Right atrium auricular region (tissue), 2 donors: Measurements from ENCODE around the gene QPRT. TPM values are rescaled to one million over a fixed set of nuclear protein-coding genes. Genes with fewer than 3 reads are reported as not detected.
"Not testable (repeated sequence)": the region's sequence is repeated elsewhere in the genome, so short reads cannot be mapped to it uniquely, and the experiment has no call there.

Experiments used
- DNase-seq: peaks from one replicate; pipeline ENCODE4 v3.0.0-alpha.2; 2019; ENCODE audit warnings: low spot score
- H3K27ac ChIP-seq, 2 donors: fragments of 200-600 bp; sonication (generic); 1 replicate in 1 of 2; 2 replicates in 1 of 2; pipeline ENCODE4 v1.5.1; 2016 to 2019
- H3K27me3 ChIP-seq, 2 donors: fragments of 200-600 bp; sonication (generic); one replicate each; pipeline versions ENCODE4 v1.5.1 to v1.6.0; 2017 to 2019
- H3K36me3 ChIP-seq: fragments of 200-600 bp; sonication (generic); one replicate; pipeline ENCODE4 v1.5.1; 2016
- H3K4me1 ChIP-seq, 2 donors: fragments of 200-600 bp; sonication (generic); one replicate each; pipeline versions ENCODE4 v1.5.1 to v1.6.0; 2017 to 2019
- H3K4me3 ChIP-seq, 2 donors: fragments of 200-600 bp; sonication (generic); 1 replicate in 1 of 2; 2 replicates in 1 of 2; pipeline ENCODE4 v1.5.1; 2017 to 2019; ENCODE audit warnings: mild to moderate bottlenecking in 1 of 2, moderate library complexity in 1 of 2
- H3K9me3 ChIP-seq, 2 donors: fragments of 200-600 bp; sonication (generic); one replicate each; pipeline ENCODE4 v1.5.1; 2019
- total RNA-seq, 2 donors: library from RNA; depleted of rRNA; stranded (reverse); fragments of >200 nt; gene quantifications; one replicate each; pipeline ENCODE4 v1.1.0, GENCODE V29; 2016
- TF ChIP-seq, protein P1 (sequence below), 2 donors: fragments of 200-600 bp; sonication (generic); IDR thresholded peaks; one replicate each; pipeline ENCODE4 v1.5.1; 2019; ENCODE audit warnings: antibody characterized with exemption in 2 of 2

The QPRT gene
- total RNA-seq, 2 donors from 2014 or later, result 18.3 to 38.2 TPM

DNA sequence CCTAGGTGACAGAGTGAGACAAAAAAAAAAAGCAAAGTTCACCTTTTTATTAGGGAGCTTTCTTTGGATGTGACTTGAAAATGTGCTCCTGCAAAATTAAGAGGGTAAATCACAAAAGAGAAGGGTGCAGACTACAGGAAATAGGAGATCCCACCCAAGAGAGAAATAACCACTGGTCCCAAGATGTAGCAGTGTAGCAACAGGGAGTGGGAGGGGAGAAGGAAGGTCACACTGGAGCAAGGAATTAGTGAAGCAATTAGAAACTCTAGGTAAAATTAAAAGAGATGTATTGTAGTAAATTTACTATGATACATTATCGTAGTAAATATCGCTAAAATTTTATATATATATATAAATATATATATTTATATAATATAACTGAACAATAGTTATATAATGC, 28.2 kb upstream of the QPRT start:
- Histone ChIP-seq H3K4me1 (no peaks in the 10 kb centered on the region), H3K36me3 (no peaks in the 10 kb centered on the region), H3K4me3 (no peak overlapping the region), H3K27ac (no peak overlapping the region), H3K27me3 (no peaks in the 10 kb centered on the region), H3K9me3 (no peaks in the 10 kb centered on the region)
- TF ChIP-seq, protein P1, sequence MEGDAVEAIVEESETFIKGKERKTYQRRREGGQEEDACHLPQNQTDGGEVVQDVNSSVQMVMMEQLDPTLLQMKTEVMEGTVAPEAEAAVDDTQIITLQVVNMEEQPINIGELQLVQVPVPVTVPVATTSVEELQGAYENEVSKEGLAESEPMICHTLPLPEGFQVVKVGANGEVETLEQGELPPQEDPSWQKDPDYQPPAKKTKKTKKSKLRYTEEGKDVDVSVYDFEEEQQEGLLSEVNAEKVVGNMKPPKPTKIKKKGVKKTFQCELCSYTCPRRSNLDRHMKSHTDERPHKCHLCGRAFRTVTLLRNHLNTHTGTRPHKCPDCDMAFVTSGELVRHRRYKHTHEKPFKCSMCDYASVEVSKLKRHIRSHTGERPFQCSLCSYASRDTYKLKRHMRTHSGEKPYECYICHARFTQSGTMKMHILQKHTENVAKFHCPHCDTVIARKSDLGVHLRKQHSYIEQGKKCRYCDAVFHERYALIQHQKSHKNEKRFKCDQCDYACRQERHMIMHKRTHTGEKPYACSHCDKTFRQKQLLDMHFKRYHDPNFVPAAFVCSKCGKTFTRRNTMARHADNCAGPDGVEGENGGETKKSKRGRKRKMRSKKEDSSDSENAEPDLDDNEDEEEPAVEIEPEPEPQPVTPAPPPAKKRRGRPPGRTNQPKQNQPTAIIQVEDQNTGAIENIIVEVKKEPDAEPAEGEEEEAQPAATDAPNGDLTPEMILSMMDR (IDR thresholded peaks at IDR 0.05), result no peak
- no peak for DNase-seq

GRCh38 chr16:29651774-29652349, 27.1 kb upstream of the QPRT start:
- Histone ChIP-seq H3K4me1 (no peaks in the 10 kb centered on the region), H3K9me3 (no peaks in the 10 kb centered on the region), H3K36me3 (no peaks in the 10 kb centered on the region), H3K4me3 (no peak overlapping the region), H3K27ac (no peak overlapping the region), H3K27me3 (no peaks in the 10 kb centered on the region)
- TF ChIP-seq, protein P1 (IDR thresholded peaks at IDR 0.05), result no peak
- DNase-seq, result no peak

DNA sequence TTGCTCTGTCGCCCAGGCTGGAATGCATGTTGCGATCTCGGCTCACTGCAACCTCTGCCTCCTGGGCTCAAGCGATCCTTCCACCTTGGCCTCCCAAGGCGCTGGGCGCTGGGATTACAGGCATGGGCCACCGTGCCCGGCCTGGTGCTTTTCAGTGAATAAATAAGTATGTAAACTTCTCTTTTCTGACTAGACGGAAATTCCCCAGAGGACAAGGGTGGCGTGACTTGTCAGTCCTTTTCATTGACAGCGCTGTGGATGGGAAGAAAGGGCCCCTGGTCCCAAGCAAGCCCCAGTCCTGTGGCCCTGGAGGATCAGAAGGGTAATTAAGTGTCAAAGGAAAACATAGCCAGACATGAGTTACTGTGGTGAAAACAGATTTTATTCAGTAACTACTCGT, 25.5 kb upstream of the QPRT start:
- no peak for DNase-seq

DNA sequence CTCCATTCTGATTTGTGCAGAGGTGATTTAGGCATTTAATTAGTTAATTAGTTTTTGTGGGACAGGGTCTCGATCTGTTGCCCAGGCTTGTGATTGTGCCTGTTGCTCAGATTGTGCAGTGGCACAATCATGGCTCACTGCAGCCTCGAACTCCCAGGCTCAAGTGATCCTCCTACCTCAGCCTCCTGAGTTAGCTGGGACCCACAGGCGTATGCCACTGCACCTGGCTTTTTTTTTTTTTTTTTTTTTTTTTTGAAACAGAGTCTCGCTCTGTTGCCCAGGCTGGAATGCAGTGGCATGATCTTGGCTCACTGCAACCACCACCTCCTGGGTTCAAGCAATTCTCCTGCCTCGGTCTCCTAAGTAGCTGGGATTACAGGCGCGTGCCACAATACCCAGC, 25.1 kb upstream of the QPRT start:
- not testable (repeated sequence) for H3K27ac ChIP-seq, DNase-seq, H3K36me3 ChIP-seq, H3K9me3 ChIP-seq, H3K27me3 ChIP-seq, H3K4me3 ChIP-seq, H3K4me1 ChIP-seq

More for the DNA sequence above, 25.5 kb upstream of the QPRT start:
- Histone ChIP-seq H3K27me3 (no peaks in the 10 kb centered on the region), H3K27ac (no peak overlapping the region), H3K36me3 (no peaks in the 10 kb centered on the region), H3K9me3 (no peaks in the 10 kb centered on the region), H3K4me3 (no peak overlapping the region), H3K4me1 (no peaks in the 10 kb centered on the region)
- TF ChIP-seq, protein P1 (IDR thresholded peaks at IDR 0.05), result no peak

DNA sequence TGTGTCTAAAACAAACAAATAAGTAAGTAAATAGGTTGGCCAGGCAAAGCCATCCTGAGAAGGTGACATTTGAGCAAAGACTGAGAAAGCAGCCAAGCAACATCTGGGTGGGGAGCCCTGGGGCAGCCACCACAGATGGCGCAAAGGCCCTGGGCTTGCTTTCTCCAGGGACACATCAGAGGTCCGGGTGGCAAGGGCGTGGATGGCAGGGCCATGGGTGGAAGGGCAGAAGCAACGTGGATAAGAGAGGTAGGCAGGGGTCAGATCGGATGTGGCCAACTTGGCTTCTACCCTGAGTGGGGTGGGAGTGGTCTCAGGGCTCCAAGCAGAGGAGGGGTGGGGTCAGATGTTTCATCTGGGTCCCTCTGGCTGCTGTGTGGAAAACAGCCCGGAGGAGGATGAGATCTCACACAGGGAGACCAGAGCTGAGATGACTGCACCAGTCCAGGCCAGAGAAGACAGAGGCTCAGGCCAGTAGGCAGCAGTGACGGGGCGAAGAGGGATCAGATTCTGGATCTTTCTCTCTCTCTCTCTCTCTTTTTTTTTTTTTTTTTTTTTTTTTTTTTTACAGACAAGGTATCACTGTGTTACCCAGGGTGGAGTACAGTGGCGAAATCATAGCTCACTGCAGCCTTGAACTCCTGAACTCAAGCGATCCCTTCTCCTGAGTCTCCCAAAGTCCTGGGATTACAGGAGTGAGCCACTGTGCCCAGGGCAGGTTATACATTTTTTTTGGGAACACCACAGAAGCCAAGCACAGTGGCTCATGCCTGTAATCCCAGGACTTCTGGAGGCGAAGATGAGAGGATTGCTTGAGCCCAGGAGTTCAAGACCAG, 22.1 kb upstream of the QPRT start:
- Histone ChIP-seq H3K4me1 (no peaks in the 10 kb centered on the region), H3K36me3 (no peaks in the 10 kb centered on the region), H3K9me3 (no peaks in the 10 kb centered on the region), H3K27me3 (no peaks in the 10 kb centered on the region), H3K4me3 (no peak overlapping the region), H3K27ac (no peak overlapping the region)
- DNase-seq, result no peak
- TF ChIP-seq, protein P1 (IDR thresholded peaks at IDR 0.05), result no peak

- H3K27me3 ChIP-seq, result no peaks in the 10 kb centered on the region
Observed at GRCh38 chr16:29658705-29659104, 20.3 kb upstream of the QPRT start.

More at GRCh38 chr16:29658705-29659104, 20.3 kb upstream of the QPRT start:
- H3K4me1 ChIP-seq, result peaks cover 0 to 4% of the 10 kb centered on the region in 2 donors
- no peak overlapping the region for H3K4me3 ChIP-seq
- no peaks in the 10 kb centered on the region for H3K36me3 ChIP-seq
- TF ChIP-seq, protein P1 (IDR thresholded peaks at IDR 0.05), result no peak
- no peak for DNase-seq
- H3K27ac ChIP-seq, result no peak overlapping the region
- H3K9me3 ChIP-seq, result no peaks in the 10 kb centered on the region
